ENCODE data around the gene C9. TPM values are rescaled to one million over a fixed set of nuclear protein-coding genes. Genes with fewer than 3 reads are reported as not detected.

The C9 gene
- polyA plus RNA-seq, 2 of the 4 experiments (the other 2 are of a cell fraction): 0.03 TPM; not detected in 1

DNA sequence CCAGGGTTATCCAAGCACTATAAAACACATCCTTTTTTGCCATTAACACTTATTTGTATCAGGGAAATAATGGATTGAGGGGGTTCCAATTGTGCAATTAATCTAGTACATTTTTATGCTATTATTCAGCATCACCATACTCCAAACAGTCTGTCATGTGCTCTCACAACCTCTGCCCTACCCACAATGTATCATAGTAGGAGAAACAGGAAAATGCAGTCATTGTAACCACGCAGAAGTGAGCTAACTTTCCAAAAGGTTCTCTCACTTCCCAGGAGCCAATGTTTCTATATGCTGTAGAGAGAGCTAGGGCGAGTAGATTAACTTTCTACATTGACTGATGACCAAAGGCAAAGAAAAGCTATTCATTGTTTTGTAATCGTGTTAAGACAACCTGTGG is 30.7 kb upstream of the C9 start:
- no peak for ATAC-seq
- TF ChIP-seq MAX (IDR thresholded peaks at IDR 0.05): no peak
- no peak for TF ChIP-seq KDM1A (IDR thresholded peaks at IDR 0.05; ENCODE audit: low read depth)
- no peak for TF ChIP-seq JUNB (IDR thresholded peaks at IDR 0.05)
- TF ChIP-seq ZC3H11A (IDR thresholded peaks at IDR 0.05): no peak
- no peak for TF ChIP-seq E2F6 (IDR thresholded peaks at IDR 0.05; ENCODE audit: borderline replicate concordance, low read depth)
- no peak for TF ChIP-seq MAZ (IDR thresholded peaks at IDR 0.05; ENCODE audit: borderline replicate concordance, low read depth, low read length)
- TF ChIP-seq NR3C1 (IDR thresholded peaks at IDR 0.05): no peak
- TF ChIP-seq, protein P1, sequence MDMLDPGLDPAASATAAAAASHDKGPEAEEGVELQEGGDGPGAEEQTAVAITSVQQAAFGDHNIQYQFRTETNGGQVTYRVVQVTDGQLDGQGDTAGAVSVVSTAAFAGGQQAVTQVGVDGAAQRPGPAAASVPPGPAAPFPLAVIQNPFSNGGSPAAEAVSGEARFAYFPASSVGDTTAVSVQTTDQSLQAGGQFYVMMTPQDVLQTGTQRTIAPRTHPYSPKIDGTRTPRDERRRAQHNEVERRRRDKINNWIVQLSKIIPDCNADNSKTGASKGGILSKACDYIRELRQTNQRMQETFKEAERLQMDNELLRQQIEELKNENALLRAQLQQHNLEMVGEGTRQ (IDR thresholded peaks at IDR 0.05): no peak
- no peak for TF ChIP-seq EHMT2 (IDR thresholded peaks at IDR 0.05; ENCODE audit: low read depth)
- TF ChIP-seq NPAS2 (CRISPR knock-in tag; IDR thresholded peaks at IDR 0.05; ENCODE audit: borderline replicate concordance): no peak
- no peak for TF ChIP-seq HDAC2 (IDR thresholded peaks at IDR 0.05)
- no peak for TF ChIP-seq ELK1 (IDR thresholded peaks at IDR 0.05; ENCODE audit: low read depth, low read length)
- no peak for TF ChIP-seq HOXB5 (CRISPR knock-in tag; IDR thresholded peaks at IDR 0.05)
- CTCF ChIA-PET: interaction anchor here (0.6 to 5.0 kb wide), 7 partner anchors 16 to 524 kb away, joined by 3 to 30 read pairs (median 3); no protein-coding TSS in a partner anchor
- POLR2A ChIA-PET: no interaction called here
- H3K4me2 ChIP-seq: no peak overlapping the region
- H3K9me3 ChIP-seq: no peaks in the 10 kb centered on the region
- H3K4me1 ChIP-seq: peaks cover 27% of the 10 kb centered on the region
- H3K27ac ChIP-seq: no peak overlapping the region
- no peak overlapping the region for H3K4me3 ChIP-seq
- WGBS (ENCODE audit: missing lambda C conversion rate): 84% methylated on average over 3 of the region's 3 CpGs
- no peak for FAIRE-seq
- no peak for DNase-seq (ENCODE audit: low read depth in 1 of 2, low spot score in 1 of 2)

DNA sequence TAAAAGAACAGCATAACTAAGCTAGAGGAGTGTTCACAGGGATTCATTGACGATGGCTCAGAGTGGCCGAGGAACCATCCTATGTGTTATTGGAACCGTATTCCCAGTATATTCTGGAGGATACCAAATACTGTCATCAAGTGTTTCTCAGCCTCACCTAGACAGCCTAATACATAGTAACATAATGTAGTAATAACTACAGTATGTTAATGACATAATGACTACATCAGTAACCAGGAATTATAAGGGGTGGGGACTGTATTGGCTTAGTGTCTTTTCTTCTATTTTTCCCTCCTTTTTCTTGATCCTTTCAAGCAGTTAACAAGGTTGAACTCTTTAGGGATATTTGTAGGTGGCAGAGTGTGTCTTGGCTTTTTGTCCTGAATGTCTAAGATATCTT is 26.6 kb upstream of the C9 start:
- FAIRE-seq (no peak), DNase-seq (ENCODE audit: low read depth in 1 of 2, low spot score in 1 of 2) (no peak)
- CTCF ChIA-PET: no interaction called here

More for the DNA sequence above, 26.6 kb upstream of the C9 start:
- Histone ChIP-seq H3K4me1 (peaks cover 12% of the 10 kb centered on the region; the same call in 1 of the 3 replicates), H3K27ac (no peak overlapping the region), H3K9me3 (no peaks in the 10 kb centered on the region), H3K4me3 (no peak overlapping the region), H3K4me2 (no peak overlapping the region)
- WGBS (ENCODE audit: missing lambda C conversion rate): 92% methylated on average over 3 of the region's 3 CpGs
- ATAC-seq: no peak
- TF ChIP-seq GATA3 (IDR thresholded peaks at IDR 0.05; ENCODE audit: borderline replicate concordance) (no peak), E2F6 (IDR thresholded peaks at IDR 0.05; ENCODE audit: borderline replicate concordance, low read depth) (no peak), HOXA7 (CRISPR knock-in tag; IDR thresholded peaks at IDR 0.05) (no peak), TP53 (CRISPR knock-in tag; IDR thresholded peaks at IDR 0.05) (no peak), HMGXB4 (CRISPR knock-in tag; IDR thresholded peaks at IDR 0.05; ENCODE audit: borderline replicate concordance) (no peak), ELK1 (IDR thresholded peaks at IDR 0.05; ENCODE audit: low read depth, low read length) (no peak), ZC3H11A (IDR thresholded peaks at IDR 0.05) (no peak)
- TF ChIP-seq, protein P2, sequence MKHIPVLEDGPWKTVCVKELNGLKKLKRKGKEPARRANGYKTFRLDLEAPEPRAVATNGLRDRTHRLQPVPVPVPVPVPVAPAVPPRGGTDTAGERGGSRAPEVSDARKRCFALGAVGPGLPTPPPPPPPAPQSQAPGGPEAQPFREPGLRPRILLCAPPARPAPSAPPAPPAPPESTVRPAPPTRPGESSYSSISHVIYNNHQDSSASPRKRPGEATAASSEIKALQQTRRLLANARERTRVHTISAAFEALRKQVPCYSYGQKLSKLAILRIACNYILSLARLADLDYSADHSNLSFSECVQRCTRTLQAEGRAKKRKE (CRISPR knock-in tag; IDR thresholded peaks at IDR 0.05; ENCODE audit: low read depth): no peak
- POLR2A ChIA-PET: no interaction called here

Data from A549 (cell line).